ENCODE results near the gene ANKRD37.
A peak's percentile ranks its signal among the peaks of the same experiment; 100 is the strongest.

The ANKRD37 gene

GRCh38 chr4:185380320-185380719 lies 16.3 kb upstream of the ANKRD37 start:
- DNase-seq (ENCODE audit: low spot score): no peak

GRCh38 chr4:185381288-185382196 lies 15.1 kb upstream of the ANKRD37 start:
- no peak for DNase-seq (ENCODE audit: low spot score)

- DNase-seq (ENCODE audit: low spot score): no peak
Measured at GRCh38 chr4:185382754-185383153, 13.9 kb upstream of the ANKRD37 start.

DNA sequence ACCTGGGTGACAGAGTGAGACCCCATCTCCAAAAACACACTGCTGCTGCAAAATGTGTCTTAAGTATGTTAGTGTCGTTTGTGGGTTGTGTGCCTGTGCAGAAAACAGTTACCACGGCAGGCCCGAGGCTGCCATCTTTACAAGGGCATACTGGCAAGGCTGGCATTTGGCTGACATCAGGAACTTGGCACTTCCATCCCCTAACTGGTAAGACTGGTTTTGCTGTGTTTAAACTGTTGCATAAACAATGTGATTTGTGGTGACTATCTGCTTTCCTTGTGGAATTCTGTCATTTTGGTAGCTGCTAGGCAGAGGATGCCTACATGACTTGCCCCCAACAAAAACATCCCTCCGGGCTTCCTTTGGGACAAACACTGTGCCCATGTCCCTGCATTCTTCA lies 13.2 kb upstream of the ANKRD37 start:
- no peak for DNase-seq (ENCODE audit: low spot score)

GRCh38 chr4:185384061-185384460 lies 12.6 kb upstream of the ANKRD37 start:
- DNase-seq (ENCODE audit: low spot score): no peak

- peak; percentile 14 for DNase-seq (ENCODE audit: low spot score)
Measured at GRCh38 chr4:185384930-185385331, 11.7 kb upstream of the ANKRD37 start.

DNA sequence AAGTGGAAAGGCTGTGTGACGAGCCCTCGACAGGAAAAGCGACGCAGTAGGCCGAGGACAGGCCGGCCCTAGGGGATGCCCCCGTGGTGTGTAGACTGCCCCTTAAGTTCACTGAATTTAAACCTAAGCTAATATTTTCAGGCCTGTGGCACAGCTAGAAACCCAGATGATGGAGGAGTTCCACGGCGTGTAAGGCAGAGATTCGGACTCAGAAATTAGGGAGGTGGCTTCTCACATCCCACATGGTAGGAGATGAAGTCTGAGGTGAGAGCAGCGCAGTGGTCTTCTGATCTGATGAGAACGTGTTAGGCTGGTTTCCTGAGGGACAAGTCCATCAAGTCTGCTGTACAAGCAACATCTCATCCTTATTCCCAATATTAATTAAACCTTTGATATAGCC lies 8.7 kb upstream of the ANKRD37 start:
- no peak for DNase-seq (ENCODE audit: low spot score)

GRCh38 chr4:185390941-185391340 lies 5.7 kb upstream of the ANKRD37 start:
- no peak for DNase-seq (ENCODE audit: low spot score)

- no peak for DNase-seq (ENCODE audit: low spot score)
Measured at GRCh38 chr4:185392156-185392555, 4.5 kb upstream of the ANKRD37 start.

- no peak for DNase-seq (ENCODE audit: low spot score)
Measured at GRCh38 chr4:185394568-185395237, 1.9 kb upstream of the ANKRD37 start.

- no peak for DNase-seq (ENCODE audit: low spot score)
Measured at GRCh38 chr4:185395238-185395955, 1.2 kb upstream of the ANKRD37 start, which contains the start of gene LRP2BP. LRP2BP (minus strand) TSS chr4:185395924; CDS start chr4:185378186, 17,738 bp downstream.

DNA sequence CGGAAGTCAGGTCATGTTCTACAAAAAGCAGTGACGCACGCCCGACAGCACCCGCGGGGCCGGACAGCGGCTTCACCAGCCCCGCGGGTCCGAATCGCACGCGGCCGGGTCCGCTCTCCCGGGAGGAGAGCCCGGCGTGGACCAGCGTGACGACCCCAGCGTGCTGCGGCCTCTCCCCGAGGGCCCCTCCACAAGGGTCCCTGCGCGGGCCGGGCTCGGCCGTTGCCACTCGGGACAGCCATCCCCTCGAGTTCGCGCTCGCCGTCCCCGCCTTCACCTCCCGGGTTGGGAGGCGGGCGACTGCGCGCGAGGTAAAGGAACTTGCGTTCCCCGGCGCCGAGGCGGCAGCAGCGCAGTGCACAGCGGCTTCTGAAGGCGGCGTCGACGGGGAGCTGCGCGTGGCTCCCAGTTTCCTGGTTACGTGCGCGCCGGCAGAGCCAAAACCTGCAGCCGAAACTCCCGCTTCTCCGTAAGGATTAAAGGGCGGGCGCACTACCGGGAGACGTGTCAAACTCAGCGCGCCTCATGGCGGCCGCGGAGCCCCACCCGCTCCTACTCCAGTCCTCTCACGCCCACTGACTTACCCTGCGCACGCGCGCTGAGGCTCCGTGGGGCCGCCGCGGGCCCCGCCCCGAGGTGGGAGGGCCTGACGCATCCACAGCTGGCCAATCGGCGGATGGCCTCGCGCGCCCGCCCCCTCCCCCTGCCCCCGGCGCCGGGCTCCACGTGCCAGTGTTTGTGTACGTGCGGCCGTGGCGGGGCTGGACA lies 501 bp upstream of the ANKRD37 start:
- peak; percentile 100 for DNase-seq (ENCODE audit: low spot score)

DNA sequence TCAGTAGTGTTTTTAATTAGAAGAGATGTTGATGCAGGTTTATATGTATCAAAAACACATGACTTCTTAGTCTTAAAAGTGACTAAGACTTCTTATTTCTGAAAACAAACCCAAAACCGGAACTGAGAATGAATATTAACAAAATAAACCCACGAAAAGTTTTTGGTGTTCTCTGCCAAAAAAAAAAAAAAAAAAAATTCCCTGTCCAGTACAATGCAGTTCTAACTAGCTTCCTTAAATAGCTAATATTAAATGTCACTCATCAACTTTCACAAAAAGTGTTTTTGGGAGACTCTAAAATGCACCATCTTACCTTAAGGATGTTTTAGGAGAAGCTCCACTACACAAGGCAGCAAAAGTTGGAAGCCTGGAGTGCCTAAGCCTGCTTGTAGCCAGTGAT lies 2.0 kb downstream of the ANKRD37 start:
- DNase-seq (ENCODE audit: low spot score): no peak

DNA sequence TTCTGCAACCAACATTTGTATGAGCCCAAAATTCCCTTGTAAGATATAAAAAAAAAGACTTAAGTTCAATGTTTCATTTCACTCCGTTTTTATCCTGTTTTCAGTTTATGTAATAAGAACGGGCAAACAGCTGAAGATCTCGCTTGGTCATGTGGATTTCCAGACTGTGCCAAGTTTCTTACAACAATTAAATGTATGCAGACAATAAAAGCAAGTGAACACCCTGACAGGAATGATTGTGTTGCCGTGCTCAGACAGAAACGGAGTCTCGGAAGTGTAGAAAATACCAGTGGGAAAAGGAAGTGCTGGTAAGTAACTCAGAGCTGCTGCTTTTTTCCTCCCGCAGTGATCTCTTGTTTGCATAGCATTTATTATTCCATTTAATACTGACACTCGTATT lies 2.8 kb downstream of the ANKRD37 start:
- no peak for DNase-seq (ENCODE audit: low spot score)

GRCh38 chr4:185404031-185404430 lies 7.4 kb downstream of the ANKRD37 start:
- no peak for DNase-seq (ENCODE audit: low spot score)

- no peak for DNase-seq (ENCODE audit: low spot score)
Measured at GRCh38 chr4:185405296-185405999, 8.8 kb downstream of the ANKRD37 start.

DNA sequence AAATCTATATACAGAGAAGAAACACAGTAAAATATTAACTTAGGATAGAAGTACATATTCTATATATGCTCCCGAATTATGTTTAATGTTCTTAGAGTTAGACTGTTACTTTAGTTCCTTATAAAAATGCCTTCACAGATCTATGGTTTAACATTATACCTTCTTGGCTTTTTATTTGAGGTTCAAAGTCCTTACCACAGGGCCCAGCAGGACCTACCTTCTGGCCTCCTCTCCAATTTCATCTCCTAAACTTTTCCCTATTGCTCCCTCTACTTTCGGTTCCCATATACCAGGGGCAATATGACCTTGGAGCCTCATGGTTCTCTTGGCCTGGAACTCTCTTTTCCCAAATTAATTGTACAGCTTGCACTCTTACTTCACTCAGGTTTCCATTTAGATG lies 11.8 kb downstream of the ANKRD37 start:
- no peak for DNase-seq (ENCODE audit: low spot score)

DNA sequence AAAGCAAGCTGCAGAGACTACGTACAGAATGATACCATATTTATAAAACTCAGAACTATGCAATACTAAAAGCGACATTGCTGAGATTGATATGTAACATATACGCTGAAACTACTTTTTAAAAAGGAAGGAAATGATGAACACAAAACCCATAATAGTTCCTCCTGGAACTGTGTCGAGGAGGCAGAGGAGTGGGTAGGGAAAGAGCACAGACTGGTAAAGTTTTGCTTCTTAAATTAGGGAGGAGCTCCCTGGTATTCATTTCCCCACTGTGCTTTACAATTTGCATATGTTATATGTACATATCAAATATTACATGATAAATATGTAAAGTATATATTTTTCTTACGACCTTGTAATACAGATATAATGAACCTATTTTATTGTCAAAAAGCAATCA lies 15.2 kb downstream of the ANKRD37 start:
- no peak for DNase-seq (ENCODE audit: low spot score)

- DNase-seq (ENCODE audit: low spot score): no peak
Measured at GRCh38 chr4:185412412-185412811, 15.8 kb downstream of the ANKRD37 start.

DNA sequence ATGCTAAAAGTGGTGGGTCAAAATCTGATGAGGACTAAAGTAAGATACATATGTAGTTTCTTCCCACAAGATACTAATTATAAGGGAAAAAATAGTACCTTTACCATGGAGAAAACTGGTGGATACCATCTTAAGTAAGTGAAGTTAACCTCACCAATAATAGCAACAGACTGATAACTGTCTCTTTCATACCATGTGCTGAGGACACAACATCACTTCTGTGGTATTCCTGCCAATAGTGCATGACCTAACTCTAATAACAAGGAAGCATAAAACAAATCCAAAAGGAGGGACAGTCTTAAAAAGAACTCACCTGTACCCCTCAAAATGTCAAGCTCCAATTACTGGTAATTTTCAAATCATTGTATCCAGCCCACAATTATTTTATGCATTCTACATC lies 20.3 kb downstream of the ANKRD37 start:
- no peak for DNase-seq (ENCODE audit: low spot score)
